Measurements from ENCODE around the gene CTNNA1.
"Not testable (repeated sequence)": the region's sequence is repeated elsewhere in the genome, so short reads cannot be mapped to it uniquely, and the experiment has no call there.

Gene CTNNA1

DNA sequence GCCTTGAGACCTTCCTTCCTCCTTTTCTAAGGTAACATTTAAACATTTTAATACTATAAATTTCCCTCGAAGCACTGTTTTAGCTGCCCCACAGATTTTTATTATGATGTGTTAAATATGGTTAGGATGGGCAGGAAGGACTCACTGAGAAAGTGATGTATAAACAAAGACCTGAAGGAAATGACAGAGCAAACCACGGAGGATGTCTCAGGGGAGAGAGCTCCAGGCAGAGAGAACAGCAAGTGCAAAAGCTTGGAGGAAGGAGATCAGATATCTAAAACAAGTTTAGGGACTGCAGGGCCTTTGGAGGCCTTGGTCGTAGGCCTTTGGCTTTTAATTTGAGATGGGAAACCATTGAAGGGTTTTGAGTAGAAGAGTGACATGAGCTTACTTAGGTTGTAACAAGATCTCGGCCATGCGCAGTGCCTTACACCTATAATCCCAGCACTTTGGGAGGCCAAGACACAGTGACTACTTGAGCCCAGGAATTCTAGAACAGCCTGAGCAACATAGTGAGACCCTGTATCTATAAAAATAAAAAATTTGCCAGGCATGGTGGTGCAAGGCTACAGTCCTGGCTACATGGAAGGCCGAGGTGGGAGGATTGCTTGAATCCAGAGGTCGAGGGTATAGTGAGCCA lies 157.4 kb downstream of the CTNNA1 start:
- no peak for DNase-seq
- H3K27me3 Mint-ChIP-seq, result no peaks in the 10 kb centered on the region
- H3K36me3 Mint-ChIP-seq (ENCODE audit: low read depth), result peaks cover under 1% of the 10 kb centered on the region
- no peaks in the 10 kb centered on the region for H3K4me1 Mint-ChIP-seq (ENCODE audit: low read depth)
- no peak overlapping the region for H3K4me3 Mint-ChIP-seq
- H3K27ac Mint-ChIP-seq, result no peak overlapping the region
- H3K9me3 Mint-ChIP-seq, result no peaks in the 10 kb centered on the region

DNA sequence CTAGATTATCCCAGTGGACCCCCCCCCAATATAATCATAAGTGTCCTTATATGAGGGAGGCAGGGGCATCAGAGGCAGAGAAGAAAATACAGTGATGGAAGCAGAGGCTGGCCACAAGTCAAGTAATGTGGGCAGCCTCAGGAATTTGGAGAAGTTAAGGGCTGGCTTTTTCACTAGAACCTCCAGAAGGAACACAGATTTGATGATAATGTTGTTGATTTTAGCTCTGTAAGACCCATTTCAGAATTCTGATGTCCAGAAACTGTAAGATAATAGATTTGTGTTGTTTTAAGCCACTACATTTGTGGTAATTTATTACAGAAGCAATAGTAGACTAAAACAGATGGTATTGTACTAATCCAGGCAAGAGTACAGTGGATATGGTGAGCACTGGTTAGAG lies 158.2 kb downstream of the CTNNA1 start:
- H3K36me3 Mint-ChIP-seq (ENCODE audit: low read depth), result no peaks in the 10 kb centered on the region
- no peaks in the 10 kb centered on the region for H3K9me3 Mint-ChIP-seq
- DNase-seq, result no peak

DNA sequence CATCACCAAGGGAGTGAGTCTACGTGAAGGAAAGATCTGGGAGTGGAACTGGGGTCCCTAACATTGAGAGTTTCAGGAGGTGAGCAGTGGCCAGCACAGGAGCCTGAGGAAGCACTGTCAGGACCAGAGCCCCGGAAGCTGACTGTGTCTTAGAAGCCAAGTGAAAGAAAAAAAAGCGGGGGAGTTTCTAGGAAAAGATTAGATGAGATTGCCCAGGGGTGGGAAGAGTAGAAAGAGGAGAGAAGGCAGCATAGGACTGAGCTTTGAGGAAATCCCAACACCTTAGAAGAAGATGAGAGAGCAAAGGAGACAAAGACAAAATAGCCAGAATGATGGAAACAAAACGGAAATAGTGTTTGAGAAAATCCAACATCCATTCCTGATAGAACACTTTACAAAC lies 158.9 kb downstream of the CTNNA1 start:
- Mint-ChIP-seq H3K9me3 (no peaks in the 10 kb centered on the region), H3K27ac (no peak overlapping the region), H3K36me3 (ENCODE audit: low read depth) (no peaks in the 10 kb centered on the region), H3K27me3 (no peaks in the 10 kb centered on the region), H3K4me3 (no peak overlapping the region), H3K4me1 (ENCODE audit: low read depth) (no peaks in the 10 kb centered on the region)
- no peak for DNase-seq

More for the DNA sequence above, 158.2 kb downstream of the CTNNA1 start:
- Mint-ChIP-seq H3K27ac (no peak overlapping the region), H3K4me1 (ENCODE audit: low read depth) (no peaks in the 10 kb centered on the region), H3K4me3 (no peak overlapping the region), H3K27me3 (no peaks in the 10 kb centered on the region)

DNA sequence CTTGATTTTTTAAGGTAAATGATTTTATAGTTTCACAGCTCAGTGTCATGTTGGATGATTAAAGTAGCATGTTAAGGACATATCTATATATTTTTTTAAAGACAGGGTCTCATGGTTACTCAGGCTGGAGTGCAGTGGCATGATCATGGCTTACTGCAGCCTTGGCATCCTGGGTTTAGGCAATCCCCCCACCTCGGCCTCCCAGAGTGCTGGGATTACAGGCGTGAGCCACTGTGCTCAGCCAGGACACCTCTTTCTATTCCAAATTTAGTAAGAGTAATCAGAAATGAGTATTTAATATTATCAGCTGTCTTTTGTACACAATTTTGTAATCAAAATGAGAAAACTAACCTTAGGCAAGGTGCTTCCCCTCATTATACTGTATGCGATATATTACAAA lies 160.5 kb downstream of the CTNNA1 start:
- Mint-ChIP-seq H3K27me3 (no peaks in the 10 kb centered on the region), H3K4me3 (no peak overlapping the region), H3K36me3 (ENCODE audit: low read depth) (no peaks in the 10 kb centered on the region), H3K27ac (no peak overlapping the region), H3K4me1 (ENCODE audit: low read depth) (no peaks in the 10 kb centered on the region), H3K9me3 (no peaks in the 10 kb centered on the region)
- no peak for DNase-seq

DNA sequence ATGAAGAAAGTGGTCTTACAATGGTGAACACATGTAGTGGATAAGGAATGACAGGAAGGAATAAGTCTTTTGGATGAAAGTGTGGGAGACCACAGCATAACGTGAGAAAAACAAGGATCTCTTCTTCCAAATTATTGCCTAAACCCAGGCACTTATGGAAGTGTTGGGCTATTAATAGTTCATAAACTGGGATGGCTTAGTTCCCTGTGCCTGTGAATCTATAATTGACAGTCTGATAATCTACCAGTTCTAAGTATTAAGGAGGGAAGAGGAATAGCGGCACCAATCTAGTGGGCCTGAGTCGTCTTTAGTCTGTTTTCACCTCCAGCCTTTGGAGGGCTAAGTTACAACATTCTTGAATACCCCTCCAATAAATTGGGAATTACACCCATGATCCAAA lies 161.1 kb downstream of the CTNNA1 start:
- H3K36me3 Mint-ChIP-seq (ENCODE audit: low read depth), result no peaks in the 10 kb centered on the region
- DNase-seq, result no peak
- H3K27ac Mint-ChIP-seq, result no peak overlapping the region
- H3K27me3 Mint-ChIP-seq, result no peaks in the 10 kb centered on the region
- no peaks in the 10 kb centered on the region for H3K9me3 Mint-ChIP-seq
- no peaks in the 10 kb centered on the region for H3K4me1 Mint-ChIP-seq (ENCODE audit: low read depth)
- no peak overlapping the region for H3K4me3 Mint-ChIP-seq

DNA sequence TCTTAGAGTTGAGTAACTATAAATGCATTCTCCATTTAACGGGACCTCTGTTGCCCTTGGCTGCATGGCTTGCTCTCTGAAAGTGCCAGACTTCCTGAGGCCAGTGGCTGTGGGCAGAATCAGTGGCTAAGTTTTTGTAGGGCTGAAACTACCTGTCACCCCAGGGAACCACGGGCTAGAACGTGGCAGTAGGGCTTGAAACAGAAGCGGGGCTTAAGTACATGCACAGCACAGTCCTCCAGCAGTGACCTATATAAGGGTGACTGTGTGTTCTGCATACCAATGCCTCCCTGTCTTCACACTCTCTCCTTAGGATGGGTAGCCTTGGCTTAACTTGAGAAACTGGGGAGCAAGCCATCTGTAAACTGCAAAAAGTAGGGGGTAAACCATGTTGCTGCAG lies 165.5 kb downstream of the CTNNA1 start:
- Mint-ChIP-seq H3K4me3 (no peak overlapping the region), H3K36me3 (ENCODE audit: low read depth) (no peaks in the 10 kb centered on the region), H3K9me3 (no peaks in the 10 kb centered on the region), H3K27ac (no peak overlapping the region), H3K27me3 (no peaks in the 10 kb centered on the region), H3K4me1 (ENCODE audit: low read depth) (no peaks in the 10 kb centered on the region)
- DNase-seq, result no peak

DNA sequence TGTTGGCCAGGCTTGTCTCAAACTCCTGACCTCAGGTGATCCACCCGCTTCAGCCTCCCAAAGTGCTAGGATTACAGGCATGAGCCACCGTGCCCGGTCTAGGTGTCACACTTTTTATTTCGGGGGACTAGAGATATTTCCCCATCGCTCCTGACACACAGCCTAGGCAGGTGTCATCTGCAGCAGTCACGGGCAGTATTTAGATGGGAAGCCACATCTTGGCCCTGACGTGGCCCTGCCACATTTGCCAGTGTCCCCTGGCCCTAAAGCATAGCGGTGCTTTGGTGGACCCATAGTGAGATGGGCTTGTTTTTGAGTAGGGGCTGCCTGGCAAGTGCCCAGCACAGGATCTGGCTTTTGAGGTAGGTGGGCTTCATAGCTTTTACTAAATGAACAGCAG lies 167.0 kb downstream of the CTNNA1 start:
- H3K4me3 Mint-ChIP-seq, result no peak overlapping the region
- no peaks in the 10 kb centered on the region for H3K4me1 Mint-ChIP-seq (ENCODE audit: low read depth)
- H3K36me3 Mint-ChIP-seq (ENCODE audit: low read depth), result peaks cover 3% of the 10 kb centered on the region
- H3K9me3 Mint-ChIP-seq, result no peaks in the 10 kb centered on the region
- no peak for DNase-seq
- no peaks in the 10 kb centered on the region for H3K27me3 Mint-ChIP-seq
- no peak overlapping the region for H3K27ac Mint-ChIP-seq

DNA sequence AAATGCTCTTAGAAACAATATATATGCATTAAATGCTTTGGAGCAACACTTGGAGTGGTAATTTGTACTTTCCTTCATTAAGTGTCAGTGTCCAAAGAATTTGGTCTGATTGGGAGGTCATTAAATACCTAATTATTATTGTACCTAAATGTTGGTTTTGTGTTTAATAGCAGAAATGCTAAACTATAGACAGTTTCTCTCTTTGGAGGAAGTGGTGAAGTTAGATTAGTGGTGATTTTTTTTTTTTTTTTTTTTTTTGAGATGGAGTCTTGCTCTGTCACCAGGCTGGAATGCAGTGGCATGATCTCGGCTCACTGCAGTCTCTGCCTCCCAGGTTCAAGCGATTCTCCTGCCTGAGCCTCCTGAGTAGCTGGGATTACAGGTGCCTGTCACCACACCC lies 168.1 kb downstream of the CTNNA1 start:
- H3K9me3 Mint-ChIP-seq; H3K4me3 Mint-ChIP-seq; H3K4me1 Mint-ChIP-seq (ENCODE audit: low read depth); H3K27ac Mint-ChIP-seq; H3K27me3 Mint-ChIP-seq; DNase-seq; H3K36me3 Mint-ChIP-seq (ENCODE audit: low read depth): not testable (repeated sequence)

DNA sequence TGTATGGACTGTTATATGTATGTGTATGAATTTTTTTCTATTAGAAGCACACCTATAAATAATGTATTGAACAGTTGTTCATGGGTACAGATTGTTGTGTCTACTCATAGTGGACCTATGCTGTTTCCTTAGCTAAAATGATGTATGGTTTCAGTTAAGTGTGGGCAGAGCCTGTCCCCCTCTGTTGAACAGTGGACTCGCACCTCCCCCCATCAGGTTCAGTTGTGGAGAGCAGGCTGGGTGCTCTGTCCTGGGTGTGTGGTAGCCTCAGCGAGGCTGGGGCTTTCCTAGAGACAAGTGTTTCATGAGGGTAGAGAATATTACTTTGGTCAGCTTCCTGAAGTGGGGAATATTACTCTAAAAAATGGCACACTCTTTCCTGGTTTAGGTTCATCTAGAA lies 169.3 kb downstream of the CTNNA1 start:
- Mint-ChIP-seq H3K9me3 (no peaks in the 10 kb centered on the region), H3K27me3 (no peaks in the 10 kb centered on the region), H3K36me3 (ENCODE audit: low read depth) (peaks cover 6% of the 10 kb centered on the region), H3K4me3 (no peak overlapping the region), H3K4me1 (ENCODE audit: low read depth) (no peaks in the 10 kb centered on the region), H3K27ac (no peak overlapping the region)
- no peak for DNase-seq

DNA sequence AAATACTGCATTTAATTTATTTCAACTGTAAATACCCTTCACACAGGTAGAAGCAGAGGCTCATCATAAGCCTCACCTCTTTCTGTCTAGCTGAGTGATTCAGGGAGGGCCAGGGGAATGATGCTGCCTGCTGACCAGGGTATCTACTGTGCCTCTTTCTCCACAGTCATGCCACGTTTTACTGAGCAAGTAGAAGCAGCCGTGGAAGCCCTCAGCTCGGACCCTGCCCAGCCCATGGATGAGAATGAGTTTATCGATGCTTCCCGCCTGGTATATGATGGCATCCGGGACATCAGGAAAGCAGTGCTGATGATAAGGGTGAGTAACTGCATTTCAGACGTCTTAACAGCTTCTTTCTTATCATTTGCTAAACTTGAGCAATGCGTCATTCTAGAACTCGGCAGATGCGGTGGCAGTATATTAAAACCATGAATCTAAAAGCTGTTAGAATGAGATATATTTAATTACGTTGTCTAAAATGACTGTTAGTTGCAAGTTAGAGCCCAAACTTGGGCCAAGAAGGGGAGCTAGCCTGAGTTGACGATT lies 171.9 kb downstream of the CTNNA1 start:
- no peaks in the 10 kb centered on the region for H3K27me3 Mint-ChIP-seq
- H3K9me3 Mint-ChIP-seq, result no peaks in the 10 kb centered on the region
- H3K27ac Mint-ChIP-seq, result no peak overlapping the region
- H3K4me3 Mint-ChIP-seq, result no peak overlapping the region
- peaks cover 6% of the 10 kb centered on the region for H3K36me3 Mint-ChIP-seq (ENCODE audit: low read depth)
- no peak for DNase-seq
- H3K4me1 Mint-ChIP-seq (ENCODE audit: low read depth), result no peaks in the 10 kb centered on the region

DNA sequence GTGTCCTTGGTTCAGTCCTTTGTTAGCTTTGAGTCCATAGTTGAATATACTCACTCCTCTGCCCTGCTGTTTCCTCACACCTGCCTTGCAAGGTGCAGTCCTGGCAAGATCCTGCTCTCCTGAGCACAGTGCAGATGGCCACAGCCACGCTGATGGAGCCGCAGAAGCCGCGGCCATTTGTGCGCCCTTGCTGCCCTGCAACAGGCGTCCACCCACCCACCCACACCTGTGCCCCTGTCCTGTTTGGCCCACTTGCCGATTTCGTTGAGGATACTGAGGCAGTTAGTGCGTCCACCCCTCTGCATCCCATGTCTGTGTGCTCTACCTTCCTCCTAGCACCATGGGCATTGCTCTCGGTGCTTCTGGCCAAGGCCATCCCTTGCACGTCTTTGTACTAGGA lies 173.0 kb downstream of the CTNNA1 start:
- no peaks in the 10 kb centered on the region for H3K27me3 Mint-ChIP-seq
- no peaks in the 10 kb centered on the region for H3K9me3 Mint-ChIP-seq
- no peak for DNase-seq
- peaks cover 15% of the 10 kb centered on the region for H3K36me3 Mint-ChIP-seq (ENCODE audit: low read depth)
- no peaks in the 10 kb centered on the region for H3K4me1 Mint-ChIP-seq (ENCODE audit: low read depth)
- H3K27ac Mint-ChIP-seq, result no peak overlapping the region
- no peak overlapping the region for H3K4me3 Mint-ChIP-seq

DNA sequence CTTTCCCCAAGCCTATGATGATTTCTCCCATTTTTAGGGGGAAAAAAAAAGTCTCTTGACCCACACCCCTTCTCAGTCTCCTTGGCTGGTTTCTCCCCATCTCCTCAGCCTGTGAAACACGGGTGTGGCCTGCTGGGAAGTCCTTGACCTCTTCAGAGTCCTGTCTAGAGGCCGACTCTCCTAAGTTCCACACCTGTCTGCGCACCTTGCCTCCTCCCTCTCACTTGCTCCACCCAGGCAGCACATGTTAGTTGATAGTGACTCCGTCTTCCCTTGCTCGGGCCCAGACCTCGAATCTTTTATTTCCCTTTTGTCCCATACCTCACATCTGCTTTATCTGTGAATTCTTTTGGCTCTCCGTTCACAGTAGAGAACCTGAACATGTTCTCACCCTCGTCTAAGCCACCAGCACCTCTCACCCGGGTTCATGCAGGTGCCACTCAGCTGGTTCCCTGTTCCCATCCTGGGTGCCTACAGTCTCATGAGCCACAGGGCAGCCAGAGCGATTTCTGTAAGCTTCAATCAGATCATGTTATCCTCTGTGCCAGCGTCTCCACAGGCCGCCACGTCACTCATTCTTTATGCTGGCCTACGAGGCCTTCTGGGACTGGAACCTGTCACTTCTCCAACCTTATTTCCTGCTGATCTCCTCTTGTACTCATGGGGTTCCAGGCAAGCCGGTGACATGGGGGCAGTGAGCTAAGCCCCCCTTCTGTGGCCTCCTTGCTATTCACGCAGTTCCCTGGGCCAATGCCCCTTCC lies 173.6 kb downstream of the CTNNA1 start:
- DNase-seq, result no peak
- Mint-ChIP-seq H3K27ac (no peak overlapping the region), H3K27me3 (no peaks in the 10 kb centered on the region), H3K9me3 (no peaks in the 10 kb centered on the region), H3K4me1 (ENCODE audit: low read depth) (no peaks in the 10 kb centered on the region), H3K4me3 (no peak overlapping the region), H3K36me3 (ENCODE audit: low read depth) (peaks cover 19% of the 10 kb centered on the region)

DNA sequence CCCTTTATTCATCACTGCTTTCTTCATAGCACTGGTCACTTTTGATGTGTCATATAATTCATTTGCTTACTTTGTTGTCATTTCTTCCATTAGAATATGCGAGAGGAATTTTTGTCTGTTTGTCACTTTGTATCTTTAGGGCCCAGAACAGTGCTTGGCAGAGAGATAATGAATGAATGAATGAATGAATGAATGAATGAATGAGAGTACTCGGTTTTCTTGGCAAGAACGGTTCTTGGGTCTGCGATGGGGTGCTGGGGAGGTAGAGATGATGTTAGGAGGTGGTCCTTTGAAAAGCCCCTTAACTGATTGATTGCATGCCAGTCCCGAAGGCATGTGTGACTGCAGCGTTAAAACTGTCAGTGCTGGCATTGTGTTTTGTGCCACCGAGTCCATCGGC lies 174.3 kb downstream of the CTNNA1 start:
- Mint-ChIP-seq H3K27ac (no peak overlapping the region), H3K9me3 (no peaks in the 10 kb centered on the region), H3K36me3 (ENCODE audit: low read depth) (peaks cover 22% of the 10 kb centered on the region), H3K4me1 (ENCODE audit: low read depth) (no peaks in the 10 kb centered on the region), H3K4me3 (no peak overlapping the region), H3K27me3 (no peaks in the 10 kb centered on the region)
- no peak for DNase-seq

DNA sequence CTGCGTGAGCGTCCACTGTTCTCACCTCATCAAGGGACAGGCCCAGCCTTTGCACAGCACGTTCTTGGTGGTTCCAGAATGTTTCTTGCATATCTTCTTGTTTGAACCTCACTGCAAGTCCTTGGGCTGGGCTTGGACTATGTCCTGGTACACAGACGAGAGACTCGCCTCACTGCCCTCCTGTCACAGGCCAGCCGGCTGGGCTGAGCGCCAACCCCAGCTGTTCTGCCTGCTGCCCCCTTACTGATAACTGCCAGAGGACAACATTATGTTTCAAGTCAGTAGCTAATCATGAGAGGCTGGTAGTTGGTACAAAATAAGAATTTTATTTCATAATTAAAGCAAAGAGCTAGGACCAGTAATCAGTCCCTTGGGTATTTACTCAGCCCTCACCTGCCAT lies 174.8 kb downstream of the CTNNA1 start:
- no peaks in the 10 kb centered on the region for H3K4me1 Mint-ChIP-seq (ENCODE audit: low read depth)
- H3K27me3 Mint-ChIP-seq, result no peaks in the 10 kb centered on the region
- no peak overlapping the region for H3K4me3 Mint-ChIP-seq
- no peak for DNase-seq
- no peaks in the 10 kb centered on the region for H3K9me3 Mint-ChIP-seq
- H3K36me3 Mint-ChIP-seq (ENCODE audit: low read depth), result peaks cover 27% of the 10 kb centered on the region
- no peak overlapping the region for H3K27ac Mint-ChIP-seq

DNA sequence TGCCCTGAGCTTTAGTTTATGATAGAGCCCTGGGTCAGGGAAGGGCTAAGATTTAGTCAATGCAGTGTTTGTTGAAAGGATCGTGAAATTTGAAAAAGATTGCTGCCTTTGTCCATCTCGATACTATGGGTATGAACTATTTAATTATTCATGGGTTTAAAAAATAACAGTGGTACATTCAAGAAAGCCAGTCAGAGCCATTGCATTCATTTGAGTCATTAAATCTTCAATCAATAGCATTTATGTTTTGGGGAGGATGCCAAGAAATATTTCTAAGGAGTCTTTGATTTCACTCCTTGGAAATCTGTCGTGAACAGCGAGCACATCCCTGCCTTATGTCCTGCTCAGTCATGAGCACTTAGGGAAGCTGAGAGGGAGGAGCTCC lies 176.3 kb downstream of the CTNNA1 start:
- Mint-ChIP-seq H3K27ac (no peak overlapping the region), H3K36me3 (ENCODE audit: low read depth) (peaks cover 32% of the 10 kb centered on the region), H3K9me3 (no peaks in the 10 kb centered on the region), H3K4me3 (no peak overlapping the region), H3K27me3 (no peaks in the 10 kb centered on the region), H3K4me1 (ENCODE audit: low read depth) (no peaks in the 10 kb centered on the region)
- no peak for DNase-seq
